ENCODE measurements around the gene RPL18. TPM values are rescaled to one million over a fixed set of nuclear protein-coding genes. Genes with fewer than 3 reads are reported as not detected.

RPL18 gene
- total and polyA plus RNA-seq, 2 experiments from 2014 or later = 1,898 to 2,011 TPM

DNA sequence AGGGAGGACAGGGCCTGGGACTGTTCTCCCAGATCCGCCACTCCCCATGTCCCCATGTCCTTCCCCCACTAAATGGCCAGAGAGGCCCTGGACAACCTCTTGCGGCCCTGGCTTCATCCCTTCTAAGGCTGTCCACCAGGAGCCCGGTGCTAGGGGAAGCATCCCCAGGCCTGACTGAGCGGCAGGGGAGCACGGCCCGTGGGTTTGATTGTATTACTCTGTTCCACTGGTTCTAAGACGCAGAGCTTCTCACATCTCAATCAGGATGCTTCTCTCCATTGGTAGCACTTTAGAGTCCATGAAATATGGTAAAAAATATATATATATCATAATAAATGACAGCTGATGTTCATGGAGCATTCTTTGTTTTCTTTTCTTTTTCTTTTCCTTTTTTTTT is 11.6 kb downstream of the RPL18 start (continued):
- TF ChIP-seq POLR2AphosphoS5 (IDR thresholded peaks at IDR 0.05; ENCODE audit: low read depth) (no peak), ZNF114 (CRISPR knock-in tag; IDR thresholded peaks at IDR 0.05) (no peak)
- TF ChIP-seq, protein P1, sequence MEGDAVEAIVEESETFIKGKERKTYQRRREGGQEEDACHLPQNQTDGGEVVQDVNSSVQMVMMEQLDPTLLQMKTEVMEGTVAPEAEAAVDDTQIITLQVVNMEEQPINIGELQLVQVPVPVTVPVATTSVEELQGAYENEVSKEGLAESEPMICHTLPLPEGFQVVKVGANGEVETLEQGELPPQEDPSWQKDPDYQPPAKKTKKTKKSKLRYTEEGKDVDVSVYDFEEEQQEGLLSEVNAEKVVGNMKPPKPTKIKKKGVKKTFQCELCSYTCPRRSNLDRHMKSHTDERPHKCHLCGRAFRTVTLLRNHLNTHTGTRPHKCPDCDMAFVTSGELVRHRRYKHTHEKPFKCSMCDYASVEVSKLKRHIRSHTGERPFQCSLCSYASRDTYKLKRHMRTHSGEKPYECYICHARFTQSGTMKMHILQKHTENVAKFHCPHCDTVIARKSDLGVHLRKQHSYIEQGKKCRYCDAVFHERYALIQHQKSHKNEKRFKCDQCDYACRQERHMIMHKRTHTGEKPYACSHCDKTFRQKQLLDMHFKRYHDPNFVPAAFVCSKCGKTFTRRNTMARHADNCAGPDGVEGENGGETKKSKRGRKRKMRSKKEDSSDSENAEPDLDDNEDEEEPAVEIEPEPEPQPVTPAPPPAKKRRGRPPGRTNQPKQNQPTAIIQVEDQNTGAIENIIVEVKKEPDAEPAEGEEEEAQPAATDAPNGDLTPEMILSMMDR (conservative IDR thresholded peaks at IDR 0.05; ENCODE audit: low read depth in 2 of 2) = no peak
- TF ChIP-seq, protein P2, sequence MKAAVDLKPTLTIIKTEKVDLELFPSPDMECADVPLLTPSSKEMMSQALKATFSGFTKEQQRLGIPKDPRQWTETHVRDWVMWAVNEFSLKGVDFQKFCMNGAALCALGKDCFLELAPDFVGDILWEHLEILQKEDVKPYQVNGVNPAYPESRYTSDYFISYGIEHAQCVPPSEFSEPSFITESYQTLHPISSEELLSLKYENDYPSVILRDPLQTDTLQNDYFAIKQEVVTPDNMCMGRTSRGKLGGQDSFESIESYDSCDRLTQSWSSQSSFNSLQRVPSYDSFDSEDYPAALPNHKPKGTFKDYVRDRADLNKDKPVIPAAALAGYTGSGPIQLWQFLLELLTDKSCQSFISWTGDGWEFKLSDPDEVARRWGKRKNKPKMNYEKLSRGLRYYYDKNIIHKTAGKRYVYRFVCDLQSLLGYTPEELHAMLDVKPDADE (IDR thresholded peaks at IDR 0.05) = no peak

DNA sequence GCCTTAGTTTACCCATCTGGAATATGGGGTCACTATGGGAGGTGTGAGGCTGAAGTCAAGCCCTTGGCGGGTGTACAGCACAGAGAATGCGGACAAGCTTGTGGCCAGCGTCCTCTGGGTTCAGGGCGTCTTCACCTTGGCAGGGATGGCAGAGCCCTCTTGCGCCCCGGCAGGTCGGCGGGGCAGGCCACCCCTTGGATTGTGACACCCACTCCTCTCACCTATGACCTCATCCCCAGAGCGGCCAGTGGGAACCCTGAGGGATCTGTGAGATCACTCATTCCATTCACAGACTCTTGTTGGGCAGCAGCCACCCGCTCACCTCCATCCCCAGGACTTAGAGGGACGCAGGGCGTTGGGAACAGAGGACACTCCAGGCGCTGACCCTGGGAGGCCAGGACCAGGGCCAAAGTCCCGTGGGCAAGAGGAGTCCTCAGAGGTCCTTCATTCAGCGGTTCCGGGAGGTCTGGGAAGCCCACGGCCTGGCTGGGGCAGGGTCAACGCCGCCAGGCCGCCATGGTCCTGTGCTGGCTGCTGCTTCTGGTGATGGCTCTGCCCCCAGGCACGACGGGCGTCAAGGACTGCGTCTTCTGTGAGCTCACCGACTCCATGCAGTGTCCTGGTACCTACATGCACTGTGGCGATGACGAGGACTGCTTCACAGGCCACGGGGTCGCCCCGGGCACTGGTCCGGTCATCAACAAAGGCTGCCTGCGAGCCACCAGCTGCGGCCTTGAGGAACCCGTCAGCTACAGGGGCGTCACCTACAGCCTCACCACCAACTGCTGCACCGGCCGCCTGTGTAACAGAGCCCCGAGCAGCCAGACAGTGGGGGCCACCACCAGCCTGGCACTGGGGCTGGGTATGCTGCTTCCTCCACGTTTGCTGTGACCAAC is 12.3 kb downstream of the RPL18 start, which contains the start of gene SPACA4:
Gene SPACA4 (plus strand): TSS at position 280 of the 896 bp plus-strand sequence. CDS start 237 bp downstream, at position 517.
- Mint-ChIP-seq H3K9me3 (no peaks in the 10 kb centered on the region), H3K4me1 (peaks cover 8% of the 10 kb centered on the region; the same call in 2 of the 3 replicates), H3K36me3 (ENCODE audit: low read depth) (peaks cover under 1% of the 10 kb centered on the region; the same call in 1 of the 3 replicates), H3K27ac (no peak within 1 kb of the TSS), H3K27me3 (ENCODE audit: insufficient read depth, low read depth, poor library complexity) (peaks cover 15% of the 10 kb centered on the region), H3K4me3 (no peak within 1 kb of the TSS)
- no peak within 1 kb of the TSS for H2AFZ ChIP-seq
- H3K79me2 ChIP-seq (replicated peaks; ENCODE audit: insufficient read depth) = no peaks in the 10 kb centered on the region
- no peaks in the 10 kb centered on the region for H3K36me3 ChIP-seq (ENCODE audit: insufficient read depth)
- no peaks in the 10 kb centered on the region for H3K9me2 ChIP-seq (ENCODE audit: insufficient read depth)
- H3K4me3 ChIP-seq = no peak within 1 kb of the TSS
- no peak within 1 kb of the TSS for H3K4me2 ChIP-seq
- H4K20me1 ChIP-seq (replicated peaks; ENCODE audit: insufficient read depth) = no peaks in the 10 kb centered on the region
- no peaks in the 10 kb centered on the region for H3K4me1 ChIP-seq (ENCODE audit: insufficient read depth)
- no peak for DNase-seq (ENCODE audit: low spot score)
- no peaks in the 10 kb centered on the region for H3F3A ChIP-seq (replicated peaks; ENCODE audit: low read depth)
- no peak for ATAC-seq
- no peaks in the 10 kb centered on the region for H3K27me3 ChIP-seq (ENCODE audit: insufficient read depth)
- no peak within 1 kb of the TSS for H3K27ac ChIP-seq (ENCODE audit: low read depth)
- TF ChIP-seq, protein P3, sequence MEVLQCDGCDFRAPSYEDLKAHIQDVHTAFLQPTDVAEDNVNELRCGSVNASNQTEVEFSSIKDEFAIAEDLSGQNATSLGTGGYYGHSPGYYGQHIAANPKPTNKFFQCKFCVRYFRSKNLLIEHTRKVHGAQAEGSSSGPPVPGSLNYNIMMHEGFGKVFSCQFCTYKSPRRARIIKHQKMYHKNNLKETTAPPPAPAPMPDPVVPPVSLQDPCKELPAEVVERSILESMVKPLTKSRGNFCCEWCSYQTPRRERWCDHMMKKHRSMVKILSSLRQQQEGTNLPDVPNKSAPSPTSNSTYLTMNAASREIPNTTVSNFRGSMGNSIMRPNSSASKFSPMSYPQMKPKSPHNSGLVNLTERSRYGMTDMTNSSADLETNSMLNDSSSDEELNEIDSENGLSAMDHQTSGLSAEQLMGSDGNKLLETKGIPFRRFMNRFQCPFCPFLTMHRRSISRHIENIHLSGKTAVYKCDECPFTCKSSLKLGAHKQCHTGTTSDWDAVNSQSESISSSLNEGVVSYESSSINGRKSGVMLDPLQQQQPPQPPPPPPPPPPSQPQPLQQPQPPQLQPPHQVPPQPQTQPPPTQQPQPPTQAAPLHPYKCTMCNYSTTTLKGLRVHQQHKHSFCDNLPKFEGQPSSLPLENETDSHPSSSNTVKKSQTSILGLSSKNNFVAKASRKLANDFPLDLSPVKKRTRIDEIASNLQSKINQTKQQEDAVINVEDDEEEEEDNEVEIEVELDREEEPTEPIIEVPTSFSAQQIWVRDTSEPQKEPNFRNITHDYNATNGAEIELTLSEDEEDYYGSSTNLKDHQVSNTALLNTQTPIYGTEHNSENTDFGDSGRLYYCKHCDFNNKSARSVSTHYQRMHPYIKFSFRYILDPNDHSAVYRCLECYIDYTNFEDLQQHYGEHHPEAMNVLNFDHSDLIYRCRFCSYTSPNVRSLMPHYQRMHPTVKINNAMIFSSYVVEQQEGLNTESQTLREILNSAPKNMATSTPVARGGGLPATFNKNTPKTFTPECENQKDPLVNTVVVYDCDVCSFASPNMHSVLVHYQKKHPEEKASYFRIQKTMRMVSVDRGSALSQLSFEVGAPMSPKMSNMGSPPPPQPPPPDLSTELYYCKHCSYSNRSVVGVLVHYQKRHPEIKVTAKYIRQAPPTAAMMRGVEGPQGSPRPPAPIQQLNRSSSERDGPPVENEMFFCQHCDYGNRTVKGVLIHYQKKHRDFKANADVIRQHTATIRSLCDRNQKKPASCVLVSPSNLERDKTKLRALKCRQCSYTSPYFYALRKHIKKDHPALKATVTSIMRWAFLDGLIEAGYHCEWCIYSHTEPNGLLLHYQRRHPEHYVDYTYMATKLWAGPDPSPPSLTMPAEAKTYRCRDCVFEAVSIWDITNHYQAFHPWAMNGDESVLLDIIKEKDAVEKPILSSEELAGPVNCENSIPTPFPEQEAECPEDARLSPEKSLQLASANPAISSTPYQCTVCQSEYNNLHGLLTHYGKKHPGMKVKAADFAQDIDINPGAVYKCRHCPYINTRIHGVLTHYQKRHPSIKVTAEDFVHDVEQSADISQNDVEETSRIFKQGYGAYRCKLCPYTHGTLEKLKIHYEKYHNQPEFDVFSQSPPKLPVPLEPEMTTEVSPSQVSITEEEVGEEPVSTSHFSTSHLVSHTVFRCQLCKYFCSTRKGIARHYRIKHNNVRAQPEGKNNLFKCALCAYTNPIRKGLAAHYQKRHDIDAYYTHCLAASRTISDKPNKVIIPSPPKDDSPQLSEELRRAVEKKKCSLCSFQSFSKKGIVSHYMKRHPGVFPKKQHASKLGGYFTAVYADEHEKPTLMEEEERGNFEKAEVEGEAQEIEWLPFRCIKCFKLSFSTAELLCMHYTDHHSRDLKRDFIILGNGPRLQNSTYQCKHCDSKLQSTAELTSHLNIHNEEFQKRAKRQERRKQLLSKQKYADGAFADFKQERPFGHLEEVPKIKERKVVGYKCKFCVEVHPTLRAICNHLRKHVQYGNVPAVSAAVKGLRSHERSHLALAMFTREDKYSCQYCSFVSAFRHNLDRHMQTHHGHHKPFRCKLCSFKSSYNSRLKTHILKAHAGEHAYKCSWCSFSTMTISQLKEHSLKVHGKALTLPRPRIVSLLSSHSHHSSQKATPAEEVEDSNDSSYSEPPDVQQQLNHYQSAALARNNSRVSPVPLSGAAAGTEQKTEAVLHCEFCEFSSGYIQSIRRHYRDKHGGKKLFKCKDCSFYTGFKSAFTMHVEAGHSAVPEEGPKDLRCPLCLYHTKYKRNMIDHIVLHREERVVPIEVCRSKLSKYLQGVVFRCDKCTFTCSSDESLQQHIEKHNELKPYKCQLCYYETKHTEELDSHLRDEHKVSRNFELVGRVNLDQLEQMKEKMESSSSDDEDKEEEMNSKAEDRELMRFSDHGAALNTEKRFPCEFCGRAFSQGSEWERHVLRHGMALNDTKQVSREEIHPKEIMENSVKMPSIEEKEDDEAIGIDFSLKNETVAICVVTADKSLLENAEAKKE (CRISPR knock-in tag; IDR thresholded peaks at IDR 0.05) = no peak
- no peak for TF ChIP-seq JUNB (IDR thresholded peaks at IDR 0.05; ENCODE audit: unreplicated experiment)
- no peak for TF ChIP-seq ZNF114 (CRISPR knock-in tag; IDR thresholded peaks at IDR 0.05)
- no peak for TF ChIP-seq STAT1 (IDR thresholded peaks at IDR 0.05; ENCODE audit: unreplicated experiment)
- TF ChIP-seq POLR2AphosphoS5 (IDR thresholded peaks at IDR 0.05; ENCODE audit: low read depth) = no peak
- TF ChIP-seq CREB1 (CRISPR knock-in tag; IDR thresholded peaks at IDR 0.05; ENCODE audit: low read depth) = no peak
- TF ChIP-seq, protein P1 (conservative IDR thresholded peaks at IDR 0.05; ENCODE audit: low read depth in 2 of 2) = no peak
